GM12875 (cell line): ENCODE results near the gene ELOB.

Source experiments
- H3K4me3 ChIP-seq: one replicate; pipeline ENCODE4 v1.5.1; 2011; ENCODE audit warnings: low read depth, low read length, control low read depth
- CTCF ChIP-seq: IDR thresholded peaks from 2 replicates; pipeline ENCODE4 v1.5.1; 2011; ENCODE audit warnings: low read depth, mild to moderate bottlenecking, control low read depth, inconsistent platforms, low read length, moderate library complexity, borderline replicate concordance; ENCODE audit not compliant: insufficient read depth

Gene ELOB

DNA sequence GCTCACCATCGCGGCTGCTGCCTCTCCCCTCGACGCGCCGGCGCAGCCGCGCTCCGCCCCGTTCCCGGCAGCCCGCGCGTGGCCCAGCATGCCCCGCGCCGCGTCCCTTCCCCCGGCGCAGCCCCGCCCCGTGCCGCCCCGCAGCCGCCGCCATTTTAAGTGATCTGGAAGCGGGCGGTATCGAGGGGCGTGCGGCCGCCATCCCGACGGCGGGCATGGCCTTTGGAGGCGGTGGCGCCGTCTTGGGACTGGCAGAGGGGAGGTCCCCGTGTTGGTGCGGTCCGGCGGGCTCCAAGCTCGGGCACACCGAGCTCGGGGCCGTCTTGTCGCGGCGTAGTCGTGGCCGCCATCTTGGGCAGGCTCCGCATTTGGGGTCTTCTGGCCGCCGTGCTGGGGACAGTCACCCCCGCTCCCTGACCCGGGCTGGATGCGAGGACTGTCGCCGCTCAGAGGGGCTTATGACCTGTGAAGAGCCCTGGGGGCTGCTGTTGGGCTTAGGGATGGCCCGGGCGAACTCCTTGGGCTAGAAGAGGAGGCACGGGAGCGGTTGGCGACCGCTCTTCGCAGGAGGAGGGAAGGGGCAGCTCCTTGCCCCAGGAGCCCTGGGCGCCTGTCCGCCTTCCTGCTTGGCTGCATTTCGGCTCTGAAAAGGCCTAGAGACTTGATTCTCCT, at the start of gene ELOB:
ELOB (minus strand) TSS at position 50 of the 672 bp plus-strand sequence; CDS start at position 9, 41 bp downstream.
- no peak for TF ChIP-seq CTCF
- peak within 1 kb of the TSS; percentile 99 for H3K4me3 ChIP-seq

DNA sequence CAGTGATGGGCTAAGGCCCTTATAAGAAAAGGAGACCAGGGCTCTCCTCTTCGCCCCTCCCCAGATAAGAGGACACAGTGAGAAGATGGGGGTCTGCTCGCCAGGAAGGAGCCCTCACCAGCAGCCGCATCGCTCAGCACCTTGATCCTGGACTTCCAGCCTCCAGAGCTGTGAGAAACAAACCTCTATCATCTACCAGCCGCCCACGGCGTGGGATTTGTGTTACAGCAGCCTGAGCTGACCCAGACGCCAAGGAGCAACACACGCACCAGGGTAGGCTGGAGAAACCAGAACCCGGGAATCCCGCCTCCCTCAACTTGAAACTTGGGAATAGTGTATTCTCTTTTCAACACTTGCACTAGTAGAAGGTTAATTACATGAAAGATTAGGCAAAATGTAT, 48.8 kb upstream of the ELOB start:
- TF ChIP-seq CTCF: no peak
- no peak overlapping the region for H3K4me3 ChIP-seq

DNA sequence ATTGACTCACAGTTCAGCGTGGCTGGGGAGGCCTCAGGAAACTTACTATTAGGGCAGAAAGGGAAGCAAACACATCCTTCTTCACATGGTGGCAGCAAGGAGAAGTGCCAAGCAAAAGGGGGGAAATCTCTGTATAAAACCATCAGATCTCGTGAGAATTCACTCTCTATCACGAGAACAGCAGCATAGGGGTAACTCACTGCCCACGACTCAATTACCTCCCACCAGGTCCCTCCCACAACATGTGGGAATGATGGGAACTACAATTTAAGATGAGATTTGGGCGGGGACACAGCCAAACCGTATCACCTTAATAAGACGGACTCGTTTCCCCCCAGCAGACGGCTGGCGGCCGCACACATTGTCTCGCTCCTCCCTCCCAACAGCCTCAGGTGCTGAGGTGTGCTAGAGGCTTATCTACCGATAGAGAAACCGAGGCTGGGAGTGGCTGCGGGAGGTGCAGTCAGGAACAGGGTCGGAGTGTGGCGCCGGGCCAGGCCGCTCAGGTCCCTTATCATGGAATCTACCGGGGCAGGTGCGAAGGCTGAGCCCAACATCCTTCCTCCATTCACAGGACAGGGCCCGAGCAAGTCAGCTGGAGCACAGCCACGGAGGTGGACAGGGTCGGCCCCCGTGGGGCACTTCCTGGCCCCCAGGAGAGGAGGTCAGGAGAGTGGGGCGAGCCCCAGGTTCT, 48.1 kb upstream of the ELOB start:
- H3K4me3 ChIP-seq: no peak overlapping the region
- no peak for TF ChIP-seq CTCF

GRCh38 chr16:2824626-2825025, 47.5 kb upstream of the ELOB start:
- no peak overlapping the region for H3K4me3 ChIP-seq
- no peak for TF ChIP-seq CTCF

- H3K4me3 ChIP-seq: no peak overlapping the region
- TF ChIP-seq CTCF: no peak
Measured at GRCh38 chr16:2822496-2822895, 45.4 kb upstream of the ELOB start.

GRCh38 chr16:2822158-2822495, 45.0 kb upstream of the ELOB start:
- no peak overlapping the region for H3K4me3 ChIP-seq
- no peak for TF ChIP-seq CTCF
